AML-193 (cell line): ENCODE results near the gene KCNH3.

Experiments
- DNase-seq, 2 experiments: peaks; one replicate each; lab custom pipeline; 2025; lab: John Stamatoyannopoulos, UW

The KCNH3 gene

DNA sequence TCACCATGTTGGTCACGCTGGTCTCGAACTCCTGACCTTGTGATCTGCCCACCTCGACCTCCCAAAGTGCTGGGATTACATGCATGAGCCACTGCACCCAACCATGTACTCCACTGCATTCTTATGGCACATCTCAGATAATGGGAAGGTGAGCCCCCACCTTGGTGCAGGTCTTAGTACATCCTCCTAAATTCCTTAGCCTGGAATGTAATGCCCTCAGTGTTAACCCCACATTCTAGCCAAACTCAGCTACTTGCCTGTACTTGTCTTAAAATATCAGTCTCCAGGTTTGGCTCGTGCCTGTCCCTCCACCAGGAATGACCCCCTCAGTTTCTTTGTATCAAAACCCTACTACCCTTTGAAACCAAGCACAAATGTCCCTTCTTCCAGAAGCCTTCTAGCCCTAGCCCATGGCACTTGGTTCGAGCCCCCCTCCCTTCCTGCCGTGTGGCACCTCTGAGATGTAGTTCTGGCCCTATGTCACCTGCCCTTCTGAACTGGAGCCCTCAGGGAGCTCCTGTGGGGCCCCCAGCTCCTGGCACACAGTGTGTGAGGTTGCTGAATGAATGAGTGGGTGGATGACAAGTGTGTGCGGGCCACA is 8.4 kb downstream of the KCNH3 start:
- no peak for DNase-seq

- DNase-seq, result no peak
These were observed 9.6 kb downstream of the KCNH3 start for GRCh38 chr12:49548481-49548821.

GRCh38 chr12:49548822-49549648 is 10.2 kb downstream of the KCNH3 start:
- DNase-seq, result no peak

GRCh38 chr12:49549735-49550692 is 11.2 kb downstream of the KCNH3 start:
- DNase-seq, result no peak

DNA sequence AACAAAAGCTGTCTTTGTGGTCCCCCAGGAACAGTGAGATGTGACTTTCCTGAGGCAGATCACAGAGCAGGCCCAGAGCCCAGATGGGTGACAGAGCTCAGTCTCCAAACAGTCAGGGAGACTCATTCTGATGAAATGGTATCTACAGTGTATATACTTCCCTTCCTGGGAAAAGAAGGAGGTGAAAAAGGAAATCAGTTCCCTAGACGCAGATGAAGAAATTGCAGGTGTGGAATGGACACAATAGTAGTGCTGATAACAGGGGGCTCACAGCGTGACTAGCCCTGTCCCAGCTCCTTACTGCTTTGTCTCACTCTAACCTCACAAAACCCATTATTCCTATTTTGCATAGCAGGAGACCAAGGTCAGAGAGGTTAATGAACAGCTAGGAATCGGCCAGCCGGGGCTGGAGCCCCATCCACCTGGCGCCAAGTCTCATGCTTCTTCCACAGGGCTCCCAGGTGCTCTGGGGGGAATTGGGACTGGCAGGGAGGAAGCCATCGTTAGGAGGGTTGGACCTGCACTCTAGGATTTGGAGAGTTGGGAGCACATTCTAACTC is 11.9 kb downstream of the KCNH3 start:
- no peak for DNase-seq

DNA sequence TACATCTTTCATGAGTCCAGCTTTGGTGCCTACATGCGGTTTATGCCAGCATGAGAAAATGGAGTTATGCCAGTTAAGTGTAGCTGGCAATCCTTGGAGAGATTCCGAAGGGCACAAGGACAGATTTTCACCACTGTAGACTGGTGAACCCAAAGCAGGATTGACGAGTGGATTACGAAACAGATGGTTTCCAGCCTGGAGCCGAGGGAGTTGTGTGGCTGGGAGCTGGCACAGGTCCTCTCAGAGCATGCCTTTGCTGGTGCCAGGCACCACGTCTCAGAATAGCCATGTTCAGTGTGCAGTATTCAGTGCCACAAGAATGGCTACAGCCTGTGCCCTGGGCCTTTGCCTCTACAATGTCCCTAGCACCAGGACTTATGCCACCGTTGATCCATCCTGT is 13.2 kb downstream of the KCNH3 start:
- DNase-seq, result no peak

GRCh38 chr12:49552425-49552824 is 13.6 kb downstream of the KCNH3 start:
- DNase-seq, result no peak

DNA sequence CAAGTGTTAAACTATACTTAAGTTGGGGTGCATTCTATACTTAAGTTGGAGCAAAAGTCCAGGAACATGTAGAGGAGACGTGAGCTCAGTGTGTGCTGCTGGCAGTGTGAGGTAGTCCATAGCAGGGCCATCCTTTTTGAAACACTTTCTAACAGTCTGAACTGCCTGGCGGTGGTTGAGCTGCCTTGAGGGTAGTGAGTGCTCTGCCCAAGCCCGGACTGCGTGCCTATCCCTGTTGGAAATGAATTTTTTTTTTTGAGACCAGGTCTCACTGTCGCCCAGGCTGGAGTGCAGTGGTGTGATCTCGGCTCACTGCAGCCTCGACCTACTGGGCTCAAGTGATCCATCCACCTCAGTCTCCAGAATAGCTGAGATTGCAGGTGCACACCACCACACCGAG is 14.1 kb downstream of the KCNH3 start:
- no peak for DNase-seq

DNA sequence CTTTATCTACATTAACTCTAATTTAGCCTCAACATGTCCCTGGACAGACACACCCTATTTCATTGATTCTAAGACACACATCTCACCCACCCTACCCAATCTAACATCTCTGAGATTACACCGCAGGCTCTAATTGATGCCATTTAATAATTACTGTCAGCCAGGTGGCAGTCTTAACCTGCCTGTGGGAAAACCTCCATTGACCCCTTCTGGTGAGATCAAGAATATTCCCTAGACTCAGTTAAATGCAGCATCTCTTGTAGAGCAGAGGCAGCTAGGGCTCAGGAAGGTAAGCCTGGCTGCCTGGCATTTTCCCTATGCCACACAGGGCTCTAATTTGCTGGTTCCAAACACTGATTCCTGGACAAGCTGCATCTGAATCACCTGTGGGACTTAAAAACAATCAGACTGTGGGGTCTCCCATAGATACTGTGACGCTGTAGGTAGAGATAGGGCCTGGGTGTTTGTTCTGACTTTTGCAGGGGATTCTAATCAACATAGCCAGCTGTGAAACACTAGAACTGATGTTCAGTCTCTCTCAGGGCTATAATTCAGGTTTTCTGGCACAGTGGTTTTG is 14.8 kb downstream of the KCNH3 start:
- peak; percentile 24 to 38 for DNase-seq

- DNase-seq, result no peak
These were observed 15.4 kb downstream of the KCNH3 start for GRCh38 chr12:49554266-49554665.

GRCh38 chr12:49555631-49556390 is 17.0 kb downstream of the KCNH3 start:
- DNase-seq, result no peak

DNA sequence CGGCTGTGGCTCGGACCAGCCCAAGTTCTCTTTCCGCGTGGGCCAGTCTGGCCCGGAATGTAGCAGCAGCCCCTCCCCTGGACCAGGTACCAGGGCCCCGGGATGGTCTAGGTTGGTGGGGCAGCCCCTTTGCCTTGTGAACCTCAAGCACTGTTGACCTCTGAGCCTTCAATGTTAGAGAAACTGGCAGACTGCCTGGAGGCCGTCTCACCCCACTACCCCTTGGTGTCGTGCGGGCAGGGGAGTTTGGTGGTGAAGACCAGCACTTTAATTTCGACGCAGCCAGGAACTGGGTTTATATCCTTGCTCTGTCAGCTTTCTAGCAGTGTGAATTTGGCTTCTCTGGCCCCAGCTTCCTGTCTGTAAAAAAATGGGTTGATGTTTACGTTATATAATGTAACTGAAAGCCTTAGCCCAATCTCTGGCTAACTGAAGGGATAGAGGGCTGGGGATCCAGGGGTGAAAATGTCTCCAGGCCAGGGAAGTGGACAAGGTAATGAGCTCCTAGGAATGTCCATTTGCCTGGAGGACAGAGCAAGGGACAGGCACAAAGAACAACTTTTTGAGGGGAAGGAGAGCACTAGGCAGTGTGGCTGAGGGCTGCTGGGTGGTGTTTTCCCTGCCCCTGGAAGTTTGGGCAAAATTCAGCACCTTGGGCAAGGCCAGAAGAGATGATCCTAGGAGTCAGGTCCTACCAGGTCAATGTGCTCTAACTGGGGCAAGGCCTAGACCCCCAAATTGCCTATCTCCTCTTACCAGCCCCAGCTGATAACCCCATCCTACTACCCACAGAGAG is 17.8 kb downstream of the KCNH3 start:
- DNase-seq, result no peak

GRCh38 chr12:49557187-49557916 is 18.5 kb downstream of the KCNH3 start:
- no peak for DNase-seq

DNA sequence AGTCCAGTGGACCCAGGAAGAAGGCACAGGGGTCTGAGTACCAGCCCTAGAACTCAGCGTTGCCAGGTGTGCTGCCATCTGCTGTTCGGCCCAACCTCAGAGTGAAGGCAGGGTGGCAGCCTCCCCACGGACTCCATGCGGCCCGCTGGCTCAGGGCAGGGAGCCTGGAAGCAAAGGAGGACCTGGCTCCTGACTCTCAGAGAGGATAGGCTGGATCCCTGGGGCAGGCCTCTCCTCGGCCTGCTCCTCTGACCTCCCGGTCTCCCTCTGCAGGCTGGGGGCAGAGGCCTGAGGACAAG is 19.0 kb downstream of the KCNH3 start:
- no peak for DNase-seq

- no peak for DNase-seq
These were observed 19.7 kb downstream of the KCNH3 start for GRCh38 chr12:49558526-49558925.

GRCh38 chr12:49559011-49559675 is 20.3 kb downstream of the KCNH3 start:
- DNase-seq, result no peak

- no peak for DNase-seq
These were observed 21.9 kb downstream of the KCNH3 start for GRCh38 chr12:49560695-49561094.

DNA sequence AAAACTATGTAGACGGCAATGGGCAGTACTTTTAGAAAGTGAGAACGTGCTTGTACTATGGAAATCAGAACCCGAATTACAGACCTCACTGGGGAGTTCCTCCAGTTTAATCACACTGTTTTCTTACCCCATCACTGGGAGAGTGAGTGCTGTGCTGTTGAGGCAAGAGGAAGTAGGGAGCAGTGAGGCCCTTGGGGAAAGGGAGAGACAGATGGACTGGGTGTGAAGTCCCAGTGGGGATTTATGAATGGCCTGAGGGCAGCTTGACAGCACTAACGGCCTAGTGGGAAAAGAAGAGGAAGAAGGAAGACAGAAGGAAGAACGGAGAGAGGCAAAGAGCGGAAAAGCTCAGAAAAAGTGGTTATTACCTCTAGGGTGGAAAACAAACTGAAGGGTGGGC is 23.4 kb downstream of the KCNH3 start:
- DNase-seq, result no peak

GRCh38 chr12:49562831-49563230 is 24.0 kb downstream of the KCNH3 start:
- no peak for DNase-seq
